B cell (primary cell): Measurements from ENCODE around the gene CPE. TPM values are rescaled to one million over a fixed set of nuclear protein-coding genes. Genes with fewer than 3 reads are reported as not detected.

Experiments
- ATAC-seq: fragments of 200-7000 bp; cut with Tn5 transposase; one replicate; pipeline ENCODE4 v1.10.0; 2021; ENCODE audit warnings: low read depth, mild to moderate bottlenecking, moderate number of reproducible peaks, moderate library complexity
- CTCF ChIA-PET: fragments of 350-600 bp; sonication (Branson Sonifier 250); formaldehyde crosslinking; loops from one replicate; lab custom pipeline; 2021; ENCODE audit warnings: antibody characterized with exemption, inconsistent platforms; lab: Charles Lee
- POLR2A ChIA-PET: fragments of 350-600 bp; sonication (Branson Sonifier 250); formaldehyde crosslinking; loops from one replicate; lab custom pipeline; 2021; ENCODE audit warnings: antibody characterized with exemption; lab: Charles Lee
- DNase-seq: peaks from one replicate; pipeline ENCODE4 v3.0.0; 2013
- H2AFZ ChIP-seq: 2 replicates; pipeline ENCODE4 v1.6.1; 2012; ENCODE audit warnings: mild to moderate bottlenecking, low read depth, low read length; ENCODE audit not compliant: insufficient read depth, poor library complexity, severe bottlenecking
- H3K27ac ChIP-seq, 2 donors: 1 replicate in 1 of 2; 2 replicates in 1 of 2; pipeline ENCODE4 v1.5.1; 2012 to 2013; ENCODE audit warnings: low read length in 2 of 2, mild to moderate bottlenecking in 2 of 2, moderate library complexity in 1 of 2
- H3K27me3 ChIP-seq, 4 experiments: fragments of 200-600 bp in 1 of 4; sonication (generic) in 1 of 4; replicated peaks in 1 of 4; 1 replicate in 2 of 4; 2 replicates in 2 of 4; pipeline versions ENCODE4 v1.6.1 to v1.7.0; 2013 to 2016; ENCODE audit warnings: low read length in 3 of 4, mild to moderate bottlenecking in 2 of 4, mixed read lengths in 1 of 4, moderate library complexity in 1 of 4; ENCODE audit not compliant: insufficient read depth in 4 of 4, control insufficient read depth in 3 of 4; ENCODE audit errors: control extremely low read depth in 1 of 4
- H3K36me3 ChIP-seq, 2 experiments: replicated peaks in 1 of 2; 1 replicate in 1 of 2; 2 replicates in 1 of 2; pipeline versions ENCODE4 v1.6.1 to v1.7.1; 2013; ENCODE audit warnings: low read length in 1 of 2; ENCODE audit not compliant: insufficient read depth in 2 of 2, control insufficient read depth in 1 of 2; ENCODE audit errors: control extremely low read depth in 1 of 2, extremely low read depth in 1 of 2
- H3K4me1 ChIP-seq, 2 donors: fragments of 200-600 bp in 1 of 2; sonication (generic) in 1 of 2; 1 replicate in 1 of 2; 2 replicates in 1 of 2; pipeline versions ENCODE4 v1.5.1 to v1.6.1; 2013 to 2017; ENCODE audit warnings: low read length in 2 of 2; ENCODE audit not compliant: control insufficient read depth in 2 of 2, insufficient read depth in 2 of 2
- H3K4me2 ChIP-seq: replicated peaks from 2 replicates; pipeline ENCODE3; 2012; ENCODE audit warnings: mild to moderate bottlenecking, low read depth, low read length; ENCODE audit not compliant: poor library complexity, severe bottlenecking
- H3K4me3 ChIP-seq, 5 experiments: fragments of 200-600 bp in 1 of 5; sonication (generic) in 1 of 5; 1 replicate in 3 of 5; 2 replicates in 2 of 5; pipeline versions ENCODE4 v1.5.1 to v1.7.0; 2011 to 2016; ENCODE audit warnings: low read length in 4 of 5, mild to moderate bottlenecking in 4 of 5, low read depth in 2 of 5, control low read depth in 1 of 5, moderate library complexity in 1 of 5; ENCODE audit not compliant: insufficient read depth in 1 of 5; ENCODE audit errors: control extremely low read depth in 1 of 5, extremely low read depth in 1 of 5
- H3K79me2 ChIP-seq: fragments of 200-600 bp; sonication (generic); one replicate; pipeline ENCODE4 v1.6.0; 2016; ENCODE audit warnings: low read length; ENCODE audit not compliant: control insufficient read depth, insufficient read depth
- H3K9ac ChIP-seq: fragments of 200-600 bp; sonication (generic); 2 replicates; pipeline ENCODE4 v1.6.1; 2017; ENCODE audit warnings: mild to moderate bottlenecking, low read length, moderate library complexity
- H3K9me3 ChIP-seq, 3 donors: one replicate each; pipeline versions ENCODE4 v1.6.1 to v1.7.1; 2013; ENCODE audit warnings: low read length in 2 of 3; ENCODE audit not compliant: control insufficient read depth in 2 of 3, insufficient read depth in 1 of 3; ENCODE audit errors: control extremely low read depth in 1 of 3
- H4K20me1 ChIP-seq: 2 replicates; pipeline ENCODE4 v1.6.0; 2012; ENCODE audit warnings: mild to moderate bottlenecking, low read length; ENCODE audit not compliant: insufficient read depth, control insufficient read depth, poor library complexity, severe bottlenecking
- H3K27ac Mint-ChIP-seq: one replicate; pipeline ENCODE4 v1.8.0; 2021; ENCODE audit warnings: mixed read lengths
- H3K27me3 Mint-ChIP-seq: one replicate; pipeline ENCODE4 v1.8.0; 2021; ENCODE audit warnings: mixed read lengths
- H3K4me1 Mint-ChIP-seq: one replicate; pipeline ENCODE4 v1.8.0; 2021; ENCODE audit warnings: mixed read lengths
- H3K4me3 Mint-ChIP-seq: one replicate; pipeline ENCODE4 v1.8.0; 2021; ENCODE audit warnings: mixed read lengths
- H3K9me3 Mint-ChIP-seq: one replicate; pipeline ENCODE4 v1.8.0; 2022; ENCODE audit warnings: mixed read lengths; ENCODE audit not compliant: insufficient read depth
- CTCF ChIP-seq: fragments of 200-600 bp; IDR thresholded peaks from one replicate; pipeline ENCODE4 v1.8.0; 2022; ENCODE audit warnings: antibody characterized with exemption, mild to moderate bottlenecking
- EZH2 ChIP-seq: IDR thresholded peaks from 2 replicates; pipeline ENCODE4 v1.6.1; 2012; ENCODE audit warnings: borderline replicate concordance, low read depth, mild to moderate bottlenecking, moderate library complexity, low read length; ENCODE audit not compliant: insufficient read depth, poor library complexity, severe bottlenecking
- WGBS: methylation state at CpG from one replicate; pipeline ENCODE4 v1.1.5; 2013; ENCODE audit warnings: missing lambda C conversion rate; ENCODE audit not compliant: insufficient coverage; 5-methylcytosine and 5-hydroxymethylcytosine counted together
- intact Hi-C: fragments of 100-400 bp; cut with micrococcal nuclease; formaldehyde crosslinking; loops from one replicate; pipeline ENCODE4 v1.10.0; 2022
- polyA plus RNA-seq: library from polyadenylated mRNA; depleted of rRNA; stranded (reverse); fragments of >200 nt; gene quantifications from 2 replicates; pipeline ENCODE4 v1.2.3, GENCODE V29; 2012
- total RNA-seq, 2 donors: library from RNA; stranded (reverse); fragments of 120-200 nt in 1 of 2; gene quantifications; 1 replicate in 1 of 2; 2 replicates in 1 of 2; pipeline versions ENCODE4 v1.2.3 to v1.2.4, GENCODE V29; 2013 to 2022

CPE gene
- total and polyA plus RNA-seq, 2 donors (not counting 1 experiment from before 2014, with no cell fraction given) = not detected

- Histone ChIP-seq H3K9me3 (no peaks in the 10 kb centered on the region), H3K4me2 (no peak overlapping the region), H3K4me1 (no peaks in the 10 kb centered on the region), H2AFZ (no peak overlapping the region), H3K27me3 (peaks cover 0 to 8% (median 0%) of the 10 kb centered on the region in 4 experiments), H3K9ac (no peak overlapping the region), H3K79me2 (no peaks in the 10 kb centered on the region), H3K27ac (no peak overlapping the region), H3K4me3 (no peak overlapping the region), H4K20me1 (no peaks in the 10 kb centered on the region), H3K36me3 (peaks cover 2 to 6% of the 10 kb centered on the region in 2 experiments)
- ATAC-seq (no peak), DNase-seq (no peak)
- H3K4me3 Mint-ChIP-seq = no peak overlapping the region
- intact Hi-C loops = no loop called here
- peaks cover 15% of the 10 kb centered on the region for H3K27me3 Mint-ChIP-seq
- WGBS = 100% methylated on average over 2 of the region's 3 CpGs
- peaks cover 2% of the 10 kb centered on the region for H3K4me1 Mint-ChIP-seq
- no peak overlapping the region for H3K27ac Mint-ChIP-seq
- ChIA-PET CTCF (interaction anchor here (0.7 to 6.2 kb wide), 2 partner anchors 216 to 263 kb away, joined by 3 to 96 read pairs; no protein-coding TSS in a partner anchor), POLR2A (no interaction called here)
- no peaks in the 10 kb centered on the region for H3K9me3 Mint-ChIP-seq
- TF ChIP-seq EZH2 (no peak), CTCF (no peak)
These were observed 30.9 kb upstream of the CPE start for GRCh38 chr4:165347647-165348569.
